Esophagus squamous epithelium (tissue), 4 donors: ENCODE results near the gene FHL5.

Source experiments
- CTCF ChIP-seq, 6 experiments: fragments of 450-650 bp in 4 of 6; fragments of 200-600 bp in 2 of 6; sonication (generic) in 2 of 6; IDR thresholded peaks; one replicate each; pipeline ENCODE4 v1.5.1; 2016 to 2019; ENCODE audit warnings: antibody characterized with exemption in 6 of 6, mild to moderate bottlenecking in 4 of 6, moderate library complexity in 4 of 6
- POLR2A ChIP-seq, 4 donors: fragments of 450-650 bp; IDR thresholded peaks; one replicate each; pipeline ENCODE4 v1.6.1; 2017; ENCODE audit warnings: antibody characterized with exemption in 4 of 4, mild to moderate bottlenecking in 4 of 4, moderate library complexity in 3 of 4

DNA sequence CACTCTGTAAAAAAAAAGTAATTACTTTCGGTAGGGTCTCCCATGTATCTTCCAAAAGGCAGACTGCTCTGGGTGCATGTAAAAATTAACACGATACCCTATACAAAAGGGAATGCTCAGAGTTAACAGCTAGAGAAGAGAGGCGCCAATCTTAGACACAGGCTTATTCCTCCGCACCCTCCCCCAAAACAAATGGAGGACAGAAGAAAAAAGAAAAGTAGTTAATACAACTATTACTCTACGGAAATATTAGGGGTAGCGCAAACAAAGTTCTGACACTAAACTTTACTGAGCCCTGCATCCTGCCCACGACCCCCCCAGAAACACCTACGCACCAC, 41.7 kb upstream of the FHL5 start:
- TF ChIP-seq CTCF (IDR thresholded peaks at IDR 0.05) (no peak), POLR2A (IDR thresholded peaks at IDR 0.05) (no peak)
